GM12873 (cell line): Measurements from ENCODE around the gene ATF6.

ENCODE experiments used
- CTCF ChIP-seq: IDR thresholded peaks from 2 replicates; pipeline ENCODE4 v1.5.1; 2012; ENCODE audit warnings: low read depth, mild to moderate bottlenecking, moderate library complexity, low read length, control low read depth; ENCODE audit not compliant: insufficient read depth; ENCODE audit errors: missing control alignments

The ATF6 gene

GRCh38 chr1:161921491-161921890 is 155.4 kb downstream of the ATF6 start:
- no peak for TF ChIP-seq CTCF

DNA sequence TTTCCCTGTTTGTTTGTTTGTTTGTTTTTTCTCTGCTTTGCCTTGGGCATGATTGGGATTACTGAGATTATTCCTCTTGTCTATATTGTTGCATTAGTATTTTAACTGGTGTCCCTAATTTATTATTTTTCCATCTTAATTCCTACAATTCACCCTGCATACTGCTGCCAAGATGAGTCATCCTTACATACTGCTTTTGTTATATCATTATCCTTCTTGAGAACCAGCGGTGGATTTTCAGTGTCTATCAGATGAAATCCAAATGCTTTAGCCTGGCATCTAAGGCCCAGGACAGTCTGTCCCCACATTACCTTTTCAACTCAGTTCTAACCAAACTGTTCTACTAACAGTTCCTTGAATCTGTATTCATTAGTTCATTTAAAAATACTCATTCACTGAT is 155.9 kb downstream of the ATF6 start:
- TF ChIP-seq CTCF: no peak

- no peak for TF ChIP-seq CTCF
These were observed 161.9 kb downstream of the ATF6 start for GRCh38 chr1:161928056-161928455.

DNA sequence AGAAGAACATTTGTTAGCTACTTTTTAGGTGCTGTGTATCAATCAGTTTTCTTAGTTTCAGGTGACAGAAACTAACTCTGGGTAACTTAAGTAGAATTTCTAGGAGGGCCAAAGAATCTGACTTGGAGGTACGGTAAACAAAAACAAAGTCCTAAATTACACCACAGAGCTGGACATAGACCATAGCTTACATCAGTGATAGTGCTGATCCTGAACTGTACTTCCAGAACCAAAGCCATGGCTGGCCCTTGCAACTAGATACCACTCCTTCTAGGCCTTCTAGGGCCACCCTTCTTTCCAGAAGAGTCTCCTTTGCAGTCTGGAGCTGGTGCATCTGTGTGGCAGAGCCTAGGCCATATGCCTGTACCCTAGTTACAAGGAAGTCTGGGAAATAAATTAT is 163.0 kb downstream of the ATF6 start:
- no peak for TF ChIP-seq CTCF

DNA sequence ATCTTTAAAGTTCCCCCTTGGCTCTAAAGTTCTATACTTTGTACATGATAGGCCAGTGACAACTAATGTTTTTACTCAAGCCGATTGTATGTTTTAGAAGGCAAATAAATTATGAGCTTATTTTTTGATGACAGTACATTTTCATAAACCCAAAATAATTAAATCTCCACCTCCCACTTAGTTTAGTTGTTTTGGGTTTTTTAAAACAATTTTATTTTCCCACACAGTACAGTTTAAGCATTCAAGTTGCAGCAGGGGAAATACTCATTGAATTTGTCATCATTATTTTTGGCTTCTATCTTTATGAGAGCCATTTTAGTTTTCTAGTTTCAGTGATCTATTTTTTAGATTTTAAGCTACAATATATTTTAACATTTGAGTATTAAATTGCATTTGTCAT is 163.9 kb downstream of the ATF6 start:
- no peak for TF ChIP-seq CTCF

DNA sequence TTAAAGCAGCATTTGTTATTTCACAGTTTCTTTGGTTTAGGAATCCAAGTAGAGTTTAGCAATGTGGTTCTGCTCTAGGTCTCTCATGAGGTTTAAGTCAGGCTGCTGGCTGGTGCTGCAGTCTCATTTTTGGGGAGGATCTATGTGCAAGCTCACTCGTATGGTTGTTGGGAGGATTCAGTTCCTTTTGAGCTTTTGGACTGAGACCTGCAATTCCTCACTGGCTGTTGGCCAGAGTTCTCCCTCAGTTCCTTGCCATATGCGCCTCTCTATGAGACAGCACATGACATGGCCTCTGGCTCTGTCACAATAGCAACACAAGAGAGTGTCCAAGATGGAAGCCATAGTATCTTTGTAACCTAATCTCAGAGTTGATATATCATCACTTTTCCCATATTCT is 166.5 kb downstream of the ATF6 start:
- TF ChIP-seq CTCF: no peak

DNA sequence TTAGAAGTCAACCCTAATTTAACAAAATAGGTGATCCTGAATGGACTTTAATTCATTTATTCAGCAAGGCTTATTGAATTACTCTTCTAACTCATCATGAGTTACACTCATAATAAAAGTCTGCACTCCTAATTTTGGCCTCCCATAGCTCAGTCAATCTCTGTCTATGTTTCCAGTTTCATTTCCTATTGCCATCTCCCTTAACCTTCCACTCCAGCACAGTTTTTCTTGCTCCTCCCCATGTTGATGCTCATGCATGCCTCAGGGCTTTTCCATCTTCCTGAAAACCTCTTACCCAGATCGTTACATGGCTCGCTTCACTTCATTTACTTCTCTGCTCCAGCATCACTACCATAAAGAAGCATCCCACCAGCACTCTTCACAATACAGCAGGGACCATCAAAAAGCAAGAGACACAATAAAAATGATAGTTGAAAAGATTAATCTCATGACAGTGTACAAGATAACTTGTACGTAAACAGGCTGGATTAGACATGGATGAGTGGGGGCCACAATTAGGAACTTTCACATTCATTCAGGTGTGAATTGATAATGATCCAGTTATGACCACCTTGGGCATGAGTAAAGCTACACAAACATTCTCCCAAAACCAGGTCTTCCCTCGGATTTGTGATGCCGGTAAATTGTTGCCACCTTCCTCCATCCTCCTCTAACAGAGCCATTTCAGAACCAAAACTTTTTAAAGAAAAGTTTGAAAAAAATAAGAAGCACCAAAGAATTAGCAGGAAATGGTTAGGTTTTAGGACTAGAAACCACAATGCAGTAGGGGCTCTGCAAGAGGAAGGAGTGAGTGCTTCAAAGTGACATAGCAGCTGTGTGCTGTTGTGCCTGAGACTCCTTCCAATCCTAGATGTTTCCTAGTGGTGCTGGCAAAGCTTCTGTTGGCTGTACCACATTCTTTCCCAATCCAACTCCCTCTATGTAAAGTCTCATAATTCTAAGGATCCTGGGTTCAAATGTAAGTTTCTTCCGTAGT is 167.8 kb downstream of the ATF6 start:
- TF ChIP-seq CTCF: no peak
